GM10847 (cell line): Measurements from ENCODE around the gene GPR37L1.

Source experiments
- POLR2A ChIP-seq: IDR thresholded peaks from 2 replicates; pipeline ENCODE4 v1.6.1; 2011; ENCODE audit not compliant: insufficient read length; ENCODE audit errors: extremely low read depth

GPR37L1 gene

DNA sequence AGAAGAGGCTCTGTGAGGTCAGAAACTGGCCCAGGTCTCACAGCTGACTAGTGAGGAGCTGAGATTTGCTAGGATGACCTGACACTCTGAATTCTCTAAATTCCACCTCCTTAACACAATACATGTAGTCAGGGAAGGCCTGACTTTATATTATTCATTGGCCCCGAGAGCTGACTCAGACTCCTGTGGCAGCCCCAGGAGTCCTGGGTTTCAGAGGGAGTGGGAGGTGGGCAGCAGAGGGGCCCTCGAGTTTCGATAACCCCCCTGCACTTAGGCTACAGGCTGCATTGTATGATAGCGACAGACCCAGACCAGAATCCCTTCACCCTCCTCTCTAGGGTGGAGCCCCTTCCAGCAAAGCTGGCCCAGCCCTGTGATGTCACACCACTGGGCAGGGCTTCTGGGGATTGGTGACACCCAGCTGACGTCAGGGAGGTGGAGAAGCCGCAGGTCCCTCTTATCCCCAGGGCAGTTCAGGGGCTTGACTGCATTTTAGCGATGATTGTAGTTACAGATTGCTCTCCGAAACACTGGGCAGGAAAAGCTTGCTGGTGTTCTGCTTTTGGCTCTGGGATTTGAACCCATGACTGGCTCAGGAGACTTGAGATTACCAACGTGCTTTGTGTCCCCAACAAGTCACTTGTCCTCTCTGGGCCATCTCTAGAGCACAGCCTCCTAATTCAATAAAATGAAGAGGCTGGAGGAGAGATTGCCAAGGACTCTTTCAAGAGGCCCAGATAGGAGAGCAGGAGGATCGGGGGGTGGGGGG is 17.0 kb upstream of the GPR37L1 start:
- TF ChIP-seq POLR2A, result no peak

DNA sequence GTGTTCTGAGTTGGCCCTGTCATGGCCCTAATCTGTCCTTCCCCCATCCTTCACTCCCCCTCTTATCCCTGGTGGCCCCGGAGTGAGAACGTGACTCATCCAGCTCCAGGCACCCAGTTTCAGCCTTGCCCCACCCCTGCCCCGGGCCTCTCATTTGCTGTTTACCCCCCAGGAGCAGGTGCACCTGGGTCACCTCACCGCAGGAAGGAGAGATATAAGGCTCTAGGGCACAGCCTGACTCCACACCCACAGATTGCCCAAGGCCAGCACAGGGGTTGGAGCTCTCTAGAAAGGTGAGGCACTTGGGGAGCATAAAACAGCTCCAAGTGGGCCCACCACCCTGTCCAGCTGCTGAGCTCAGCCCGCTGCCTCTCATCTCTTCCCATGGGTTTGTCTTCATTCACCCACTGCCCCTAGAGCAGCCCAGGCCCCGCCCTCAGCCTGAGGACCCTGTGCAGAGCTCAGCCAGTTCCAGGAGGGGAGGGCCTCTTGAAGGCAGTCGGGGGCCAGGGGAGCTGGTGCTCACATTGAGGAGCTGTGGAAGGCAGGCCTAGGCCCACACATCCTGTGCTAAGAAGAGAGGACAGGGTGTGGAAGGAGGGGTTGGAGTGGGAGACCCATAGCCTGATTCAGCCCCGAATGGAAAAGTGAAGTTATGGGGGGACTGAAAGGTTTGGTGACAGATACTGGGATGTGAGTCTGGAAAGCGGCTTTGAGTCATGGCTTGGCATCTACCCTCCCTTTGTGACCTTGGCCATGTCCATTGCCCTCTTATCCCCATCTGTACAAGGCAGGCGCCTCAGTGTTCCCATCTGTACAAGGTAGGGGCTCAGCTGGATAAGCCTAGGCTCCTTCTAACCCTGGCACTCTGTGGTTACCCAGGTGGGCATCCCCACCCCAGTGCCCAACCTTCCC is 16.1 kb upstream of the GPR37L1 start:
- TF ChIP-seq POLR2A, result no peak

DNA sequence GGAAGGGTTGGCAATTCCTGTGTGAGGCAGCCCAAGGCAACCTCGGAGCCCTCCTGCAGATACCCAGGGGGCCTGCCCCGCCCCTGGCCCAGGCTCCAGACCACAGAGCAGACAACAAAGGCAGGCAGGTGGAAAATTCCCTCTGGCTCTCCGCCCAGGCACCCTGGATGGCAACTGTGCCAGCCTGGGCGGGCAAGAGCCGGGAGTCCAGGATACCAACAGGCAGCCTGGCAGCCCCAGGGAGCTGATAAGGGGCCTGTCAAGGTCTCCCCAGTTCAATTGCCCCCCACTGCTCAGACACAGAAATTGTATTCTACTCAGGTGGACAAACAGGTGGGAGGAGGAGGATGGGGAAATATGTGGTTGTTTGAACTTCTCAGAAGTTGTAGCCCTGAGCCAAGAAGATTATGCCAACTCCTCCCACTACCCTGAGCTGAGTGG is 15.4 kb upstream of the GPR37L1 start:
- TF ChIP-seq POLR2A, result no peak

DNA sequence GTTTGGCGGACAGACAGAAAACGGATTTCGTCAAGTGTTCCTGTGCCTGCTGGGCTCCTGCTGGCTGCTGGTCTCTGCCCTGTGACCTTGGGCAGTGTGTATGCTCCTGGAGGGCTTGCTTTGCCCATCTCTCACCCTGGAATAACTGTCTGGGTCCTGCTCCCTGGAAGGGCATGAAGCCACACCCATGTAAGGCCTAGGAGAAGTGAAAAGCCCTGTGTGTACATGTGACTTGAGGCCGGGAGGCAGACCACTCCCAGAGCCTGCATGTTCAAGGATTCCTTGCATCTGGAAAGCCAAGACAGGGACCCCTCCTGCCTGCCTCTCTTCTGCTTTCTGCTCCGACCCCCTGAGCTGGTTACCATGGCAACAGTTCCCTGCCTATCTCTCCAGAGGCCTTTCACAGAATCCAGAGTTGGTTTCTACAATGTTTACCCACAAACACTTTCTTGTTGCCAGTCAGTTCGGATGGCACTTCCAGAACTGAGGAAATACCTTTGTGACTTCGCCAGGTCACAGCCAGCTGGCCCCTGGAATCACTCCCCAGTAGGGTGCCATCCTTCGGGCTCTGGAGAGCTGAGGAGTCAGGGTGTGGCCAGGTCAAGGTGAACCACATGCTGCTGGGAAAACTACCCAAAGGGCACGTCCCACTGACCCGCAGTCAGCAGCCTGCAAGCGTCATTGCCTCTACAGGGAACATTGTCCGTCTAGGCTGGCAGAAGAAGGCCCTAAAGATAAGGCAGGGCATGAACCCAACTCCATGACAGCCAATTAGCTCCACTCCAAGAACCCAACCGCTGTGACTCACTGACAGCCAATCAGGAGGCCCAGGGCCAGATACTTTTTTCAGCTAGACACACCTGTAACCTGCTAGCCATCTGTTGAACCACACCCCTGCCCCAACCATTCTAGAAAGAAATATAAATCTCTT is 14.7 kb upstream of the GPR37L1 start:
- no peak for TF ChIP-seq POLR2A

DNA sequence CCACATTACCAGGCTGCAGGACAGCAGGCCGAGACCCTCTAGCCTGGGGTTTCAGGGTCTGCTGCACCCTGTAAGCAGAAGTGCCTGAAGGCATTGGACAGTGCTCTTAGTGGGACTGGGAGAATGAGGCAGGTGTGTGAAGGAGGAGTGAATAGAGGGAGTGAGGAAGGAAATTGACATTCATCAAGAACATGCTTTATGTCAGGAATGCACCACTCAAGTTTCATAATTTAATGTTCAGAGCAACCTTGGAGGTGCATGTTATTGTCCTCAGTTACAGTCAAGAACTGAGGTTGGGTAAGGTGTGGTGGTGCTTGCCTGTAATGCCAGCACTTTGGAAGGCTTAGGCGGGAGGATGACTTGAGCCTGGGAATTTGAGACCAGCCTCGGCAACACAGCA is 11.7 kb upstream of the GPR37L1 start:
- TF ChIP-seq POLR2A, result no peak

DNA sequence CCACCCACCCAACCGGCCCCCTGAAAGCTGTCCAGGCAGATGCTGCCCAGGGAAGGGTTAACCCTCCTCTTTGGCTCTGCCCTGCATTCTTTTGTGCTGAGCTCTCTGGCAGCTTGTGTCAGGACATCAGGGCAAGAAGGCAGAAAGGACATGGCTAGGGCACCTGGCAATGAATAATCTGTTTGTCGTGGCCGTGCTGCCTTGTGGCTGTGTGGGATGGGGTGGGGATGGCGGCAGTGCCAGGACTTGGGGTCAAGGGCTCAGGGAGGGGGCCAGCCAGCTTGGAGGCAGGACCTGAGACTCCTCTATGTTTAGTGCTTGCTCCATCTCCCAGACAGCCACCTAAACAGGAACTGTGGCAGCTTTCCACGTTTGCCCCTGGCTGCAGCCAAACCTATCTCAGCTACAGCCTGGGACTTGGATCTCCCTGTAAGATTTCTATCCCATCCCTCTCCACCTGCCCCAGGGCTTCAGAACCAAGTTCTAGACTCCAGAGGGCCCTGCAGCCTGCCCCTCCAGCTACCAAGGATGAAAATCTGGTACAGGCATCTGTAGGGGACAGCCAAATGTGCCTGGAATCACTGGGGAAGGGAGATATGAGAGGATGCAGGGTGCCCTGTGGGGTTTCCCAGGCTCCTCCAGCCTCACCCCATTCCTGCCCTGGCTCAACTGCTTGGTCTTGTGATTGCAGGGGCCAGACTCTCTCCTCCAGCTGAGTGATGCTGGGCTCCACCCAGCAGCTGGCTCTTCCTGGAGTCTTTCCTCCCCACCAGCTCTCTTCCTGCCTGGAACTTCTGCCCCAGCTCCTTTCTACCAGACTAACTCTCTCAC is 9.6 kb upstream of the GPR37L1 start:
- TF ChIP-seq POLR2A, result no peak

DNA sequence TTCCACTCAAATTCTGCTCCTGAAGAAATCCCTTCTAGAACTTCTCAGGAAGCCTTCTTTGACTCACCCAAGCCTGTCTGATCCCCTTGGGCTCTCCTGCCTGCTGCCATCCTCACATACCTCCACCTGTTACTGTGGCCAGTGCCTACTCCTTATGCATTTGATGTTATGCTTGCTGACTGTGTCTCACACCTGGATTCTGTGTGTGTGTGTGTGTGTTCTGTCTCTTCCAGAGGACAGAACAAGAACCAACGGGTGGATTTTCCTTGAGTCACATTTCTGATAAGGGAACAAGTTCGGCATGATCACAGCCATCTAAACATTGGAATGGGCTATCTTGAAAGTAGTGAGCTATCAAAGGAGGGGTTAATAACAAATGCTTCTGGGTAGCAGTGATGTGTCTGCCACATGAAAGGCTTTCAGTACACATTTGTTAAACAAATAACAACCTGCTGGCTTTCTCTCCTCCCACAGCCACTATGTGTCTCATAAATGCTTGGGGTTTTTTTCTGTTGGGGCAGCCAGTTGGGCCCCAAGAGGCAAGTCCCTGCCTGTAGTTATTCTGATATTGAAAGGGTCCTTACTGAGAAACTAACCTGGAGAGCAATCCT is 8.9 kb upstream of the GPR37L1 start:
- TF ChIP-seq POLR2A, result no peak

DNA sequence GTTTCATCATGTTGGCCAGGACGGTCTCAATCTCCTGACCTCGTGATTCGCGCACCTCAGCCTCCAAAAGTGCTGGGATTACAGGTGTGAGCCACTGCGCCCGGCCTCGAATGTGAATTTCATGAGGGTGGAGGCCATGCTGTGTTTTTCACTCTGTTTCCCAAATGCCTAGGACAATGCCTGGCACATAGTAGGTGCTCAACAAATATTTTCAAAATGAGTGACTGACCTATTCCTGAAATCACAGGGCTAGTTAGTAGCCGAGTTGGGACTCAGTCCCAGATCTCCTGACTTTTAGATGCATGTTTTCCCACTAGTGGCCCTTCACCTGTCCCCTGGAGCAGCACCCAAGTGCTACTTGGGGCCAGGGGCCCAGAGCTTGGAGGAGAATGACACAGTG is 6.4 kb upstream of the GPR37L1 start:
- TF ChIP-seq POLR2A, result no peak

DNA sequence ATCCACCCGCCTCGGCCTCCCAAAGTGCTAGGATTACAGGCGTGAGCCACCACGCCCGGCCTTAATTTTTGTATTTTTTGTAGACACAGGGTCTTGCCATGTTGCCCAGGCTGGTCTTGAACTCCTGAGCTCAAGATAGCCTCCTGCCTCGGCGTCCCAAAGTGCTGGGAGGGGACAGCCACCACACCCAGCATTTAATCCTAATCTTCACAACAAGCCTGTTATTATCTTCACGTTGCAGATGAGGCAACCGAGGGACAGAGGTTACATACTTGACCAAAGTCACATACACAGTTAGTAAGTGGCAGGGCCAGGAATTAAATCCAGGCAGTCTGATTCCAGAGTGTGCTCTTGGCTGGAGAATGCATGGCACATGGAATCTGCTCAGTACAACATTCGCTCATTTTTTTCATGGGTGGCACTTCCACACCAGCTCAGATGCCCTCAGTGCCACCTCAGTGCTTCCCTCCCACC is 4.8 kb upstream of the GPR37L1 start:
- TF ChIP-seq POLR2A, result no peak

DNA sequence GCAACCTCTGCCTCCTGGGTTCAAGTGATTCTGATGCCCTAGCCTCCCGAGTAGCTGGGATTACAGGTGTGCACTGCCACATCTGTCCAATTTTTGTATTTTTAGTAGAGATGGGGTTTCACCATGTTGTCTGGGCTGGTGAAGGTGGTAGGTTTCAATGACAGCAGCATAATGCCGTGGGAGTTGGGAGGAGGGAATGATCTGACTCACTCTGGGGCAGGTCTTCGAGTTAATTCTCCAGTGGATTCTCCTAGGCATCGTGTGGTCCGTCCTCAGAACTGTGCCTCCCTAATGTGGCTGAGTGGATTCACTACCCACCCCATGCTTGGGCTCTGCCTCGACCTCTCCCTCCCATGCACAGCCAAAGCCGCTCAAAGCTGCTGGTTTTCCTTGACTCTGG is 1.7 kb upstream of the GPR37L1 start:
- TF ChIP-seq POLR2A, result no peak

DNA sequence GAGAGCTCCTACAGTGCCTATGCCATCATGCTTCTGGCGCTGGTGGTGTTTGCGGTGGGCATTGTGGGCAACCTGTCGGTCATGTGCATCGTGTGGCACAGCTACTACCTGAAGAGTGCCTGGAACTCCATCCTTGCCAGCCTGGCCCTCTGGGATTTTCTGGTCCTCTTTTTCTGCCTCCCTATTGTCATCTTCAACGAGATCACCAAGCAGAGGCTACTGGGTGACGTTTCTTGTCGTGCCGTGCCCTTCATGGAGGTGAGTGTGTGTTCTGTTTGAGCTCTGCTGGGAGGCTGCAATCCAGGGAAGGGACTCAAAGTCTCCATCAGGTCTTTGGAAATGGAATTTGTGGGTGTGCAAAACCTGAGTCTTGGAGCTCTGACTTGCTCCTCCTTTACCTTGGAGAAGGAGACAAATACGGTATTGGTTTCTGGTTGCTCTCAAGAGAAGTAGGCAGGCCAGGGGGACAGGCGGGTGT is 658 bp downstream of the GPR37L1 start:
- TF ChIP-seq POLR2A, result no peak

DNA sequence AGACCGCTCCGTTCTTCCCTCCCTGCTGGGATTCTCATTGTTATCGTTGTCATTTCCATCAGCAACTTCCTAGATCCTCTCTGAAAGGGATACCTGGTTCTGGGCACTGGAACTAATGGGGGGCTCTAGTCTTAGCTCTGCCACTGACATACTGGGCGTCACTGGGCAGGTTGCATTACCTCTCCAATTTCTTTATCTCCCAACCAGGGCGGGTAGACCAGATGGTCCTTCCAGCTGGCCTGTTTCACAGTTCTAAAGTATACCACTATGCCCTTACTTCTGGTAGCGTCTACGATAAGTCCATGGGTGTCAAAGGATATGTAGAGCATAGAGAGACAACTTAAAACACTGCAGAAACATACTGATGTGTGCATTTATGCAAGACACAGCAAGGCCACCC is 1.4 kb downstream of the GPR37L1 start:
- TF ChIP-seq POLR2A, result no peak

DNA sequence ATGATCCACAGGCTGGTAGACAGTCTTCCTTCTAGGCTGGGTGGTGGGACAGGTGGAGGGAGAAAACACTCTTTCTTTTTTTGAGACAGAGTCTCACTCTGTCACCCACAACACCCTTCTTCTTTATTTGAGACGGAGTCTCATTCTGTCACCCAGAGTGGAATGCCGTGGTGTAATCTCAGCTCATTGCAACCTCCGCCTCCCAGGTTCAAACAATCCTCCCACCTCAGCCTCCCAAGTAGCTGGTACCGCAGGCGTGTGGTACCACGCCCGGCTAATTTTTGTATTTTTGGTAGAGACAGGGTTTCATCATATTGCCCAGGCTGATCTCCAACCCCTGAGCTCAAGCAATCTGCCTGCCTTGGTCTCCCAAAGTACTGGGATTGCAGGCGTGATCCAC is 2.9 kb downstream of the GPR37L1 start:
- TF ChIP-seq POLR2A, result no peak

DNA sequence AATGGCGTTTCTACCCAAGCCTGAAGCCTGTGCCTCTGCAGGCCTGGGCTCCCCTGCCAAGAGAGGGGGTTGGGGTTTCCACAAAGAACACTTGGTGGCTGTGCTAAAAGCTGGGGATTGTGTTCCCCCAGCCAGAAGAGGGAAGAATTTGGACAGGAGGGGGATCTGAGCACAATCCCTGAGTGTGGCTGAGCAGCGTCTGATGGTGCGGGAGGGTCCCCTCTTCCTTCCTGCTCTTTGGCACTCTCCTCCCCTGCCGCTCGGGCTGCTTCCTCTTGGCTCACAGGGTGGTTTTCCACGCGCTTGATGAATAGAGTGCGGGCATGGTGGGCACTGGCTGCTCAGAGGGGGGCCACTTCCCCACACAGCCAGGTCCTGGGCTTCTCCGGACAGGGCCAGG is 3.7 kb downstream of the GPR37L1 start:
- no peak for TF ChIP-seq POLR2A
